ENCODE measurements around the gene HOXA9. TPM values are rescaled to one million over a fixed set of nuclear protein-coding genes. Genes with fewer than 3 reads are reported as not detected.

Gene HOXA9
- total RNA-seq, 1 experiment from 2014 or later: 6.9 TPM

DNA sequence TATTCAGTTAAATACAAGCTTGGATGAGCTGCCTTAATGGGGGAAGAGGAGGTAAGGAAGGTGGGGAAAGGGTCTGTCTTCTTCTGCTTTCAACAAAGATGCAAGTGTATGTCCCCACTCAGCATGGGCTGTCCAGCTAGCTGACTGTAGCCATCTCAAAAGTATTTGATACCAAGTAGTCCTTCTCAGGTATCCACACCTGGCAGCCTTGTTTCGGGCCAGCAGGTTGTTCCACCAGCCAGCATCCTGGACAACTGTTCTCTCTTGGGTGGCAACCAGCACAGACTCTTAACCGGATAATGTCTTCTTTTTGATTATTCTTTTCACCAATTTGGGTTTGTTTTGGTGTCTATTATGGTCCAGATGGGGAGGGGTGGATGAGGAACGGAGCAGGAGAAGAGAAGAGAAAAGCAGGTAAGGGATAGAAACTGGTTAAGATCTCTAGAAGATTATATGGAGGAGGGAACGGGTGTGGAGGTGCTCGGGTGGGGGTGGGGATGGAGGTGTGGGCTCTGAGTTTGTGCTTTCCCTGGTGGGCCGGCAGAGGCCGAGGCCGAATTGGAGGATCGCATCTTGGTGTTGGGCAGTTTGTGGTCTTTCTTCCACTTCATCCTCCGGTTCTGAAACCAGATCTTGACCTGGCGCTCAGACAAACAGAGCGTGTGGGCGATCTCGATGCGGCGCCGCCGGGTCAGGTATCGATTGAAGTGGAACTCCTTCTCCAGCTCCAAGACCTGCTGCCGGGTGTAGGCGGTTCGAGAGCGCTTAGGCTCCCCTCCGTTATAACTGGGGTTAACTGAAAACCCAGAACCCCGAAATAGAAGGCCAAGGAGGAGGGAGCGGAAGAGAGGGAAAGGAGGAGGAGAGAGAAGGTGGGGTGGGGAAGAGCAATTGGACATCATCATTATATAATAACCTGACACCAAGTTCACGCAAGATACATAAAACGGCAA, 36.3 kb downstream of the HOXA9 start:
- TF ChIP-seq, protein P1, sequence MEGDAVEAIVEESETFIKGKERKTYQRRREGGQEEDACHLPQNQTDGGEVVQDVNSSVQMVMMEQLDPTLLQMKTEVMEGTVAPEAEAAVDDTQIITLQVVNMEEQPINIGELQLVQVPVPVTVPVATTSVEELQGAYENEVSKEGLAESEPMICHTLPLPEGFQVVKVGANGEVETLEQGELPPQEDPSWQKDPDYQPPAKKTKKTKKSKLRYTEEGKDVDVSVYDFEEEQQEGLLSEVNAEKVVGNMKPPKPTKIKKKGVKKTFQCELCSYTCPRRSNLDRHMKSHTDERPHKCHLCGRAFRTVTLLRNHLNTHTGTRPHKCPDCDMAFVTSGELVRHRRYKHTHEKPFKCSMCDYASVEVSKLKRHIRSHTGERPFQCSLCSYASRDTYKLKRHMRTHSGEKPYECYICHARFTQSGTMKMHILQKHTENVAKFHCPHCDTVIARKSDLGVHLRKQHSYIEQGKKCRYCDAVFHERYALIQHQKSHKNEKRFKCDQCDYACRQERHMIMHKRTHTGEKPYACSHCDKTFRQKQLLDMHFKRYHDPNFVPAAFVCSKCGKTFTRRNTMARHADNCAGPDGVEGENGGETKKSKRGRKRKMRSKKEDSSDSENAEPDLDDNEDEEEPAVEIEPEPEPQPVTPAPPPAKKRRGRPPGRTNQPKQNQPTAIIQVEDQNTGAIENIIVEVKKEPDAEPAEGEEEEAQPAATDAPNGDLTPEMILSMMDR (IDR thresholded peaks at IDR 0.05; ENCODE audit: unreplicated experiment): no peak
- POLR2A ChIA-PET: interaction anchor here (0.5 to 2.9 kb wide), 8 partner anchors 9 to 749 kb away, joined by 3 to 28 read pairs (median 4); partner anchors contain the start of genes HOXA5 and SKAP2
- no peaks in the 10 kb centered on the region for H3K9me3 Mint-ChIP-seq (ENCODE audit: unreplicated experiment)
- H3K4me1 Mint-ChIP-seq (ENCODE audit: insufficient read depth, unreplicated experiment): peaks cover 17% of the 10 kb centered on the region
- CTCF ChIA-PET: interaction anchor here (0.6 to 1.2 kb wide), 3 partner anchors 9 to 44 kb away, joined by 4 read pairs; no protein-coding TSS in a partner anchor
- H3K27me3 Mint-ChIP-seq (ENCODE audit: insufficient read depth, unreplicated experiment): no peaks in the 10 kb centered on the region
- DNase-seq (ENCODE audit: unreplicated experiment): no peak
- intact Hi-C loops (cut with micrococcal nuclease): no loop called here
- peak overlapping the region; percentile 80 for H3K4me3 Mint-ChIP-seq (ENCODE audit: unreplicated experiment)
- H3K27ac Mint-ChIP-seq (ENCODE audit: low read depth, unreplicated experiment): no peak overlapping the region
- TSS peak; percentile 32 for BruUV-seq (replicated peaks)
- H3K36me3 Mint-ChIP-seq (ENCODE audit: insufficient read depth, unreplicated experiment): peaks cover 7% of the 10 kb centered on the region

DNA sequence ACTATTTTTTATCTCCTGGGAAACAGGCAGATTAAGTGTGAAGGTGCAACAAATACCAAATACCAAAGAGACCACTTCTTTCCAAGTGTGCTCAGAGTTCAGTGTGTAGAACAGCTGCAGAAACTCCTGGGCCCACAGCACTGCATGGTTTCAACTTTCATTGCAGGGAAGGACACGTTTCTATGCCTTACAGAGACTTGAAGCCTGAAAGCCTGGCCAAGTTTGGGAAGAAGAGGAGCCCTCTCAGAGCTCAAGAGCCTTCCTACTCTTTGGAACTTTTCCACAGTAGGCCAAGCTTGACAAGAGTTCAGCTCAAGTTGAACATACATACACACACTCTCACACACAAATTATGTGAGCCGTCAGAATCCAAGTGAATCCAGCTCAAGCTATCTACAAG, 37.3 kb downstream of the HOXA9 start:
- no TSS peak for BruUV-seq (replicated peaks)
- ChIA-PET CTCF (interaction anchor here (0.6 to 1.2 kb wide), 3 partner anchors 15 to 43 kb away, joined by 4 read pairs; partner anchors contain the start of gene HOXA5), POLR2A (interaction anchor here (0.5 to 1.5 kb wide), 8 partner anchors 10 to 748 kb away, joined by 3 to 5 read pairs (median 4); partner anchors contain the start of gene HOXA5)
- TF ChIP-seq, protein P1 (IDR thresholded peaks at IDR 0.05; ENCODE audit: unreplicated experiment): no peak
- Mint-ChIP-seq H3K27ac (ENCODE audit: low read depth, unreplicated experiment) (no peak overlapping the region), H3K27me3 (ENCODE audit: insufficient read depth, unreplicated experiment) (no peaks in the 10 kb centered on the region), H3K36me3 (ENCODE audit: insufficient read depth, unreplicated experiment) (peaks cover 14% of the 10 kb centered on the region), H3K4me3 (ENCODE audit: unreplicated experiment) (no peak overlapping the region), H3K9me3 (ENCODE audit: unreplicated experiment) (no peaks in the 10 kb centered on the region), H3K4me1 (ENCODE audit: insufficient read depth, unreplicated experiment) (peaks cover 11% of the 10 kb centered on the region)
- DNase-seq (ENCODE audit: unreplicated experiment): no peak
- intact Hi-C loops (cut with micrococcal nuclease): no loop called here

DNA sequence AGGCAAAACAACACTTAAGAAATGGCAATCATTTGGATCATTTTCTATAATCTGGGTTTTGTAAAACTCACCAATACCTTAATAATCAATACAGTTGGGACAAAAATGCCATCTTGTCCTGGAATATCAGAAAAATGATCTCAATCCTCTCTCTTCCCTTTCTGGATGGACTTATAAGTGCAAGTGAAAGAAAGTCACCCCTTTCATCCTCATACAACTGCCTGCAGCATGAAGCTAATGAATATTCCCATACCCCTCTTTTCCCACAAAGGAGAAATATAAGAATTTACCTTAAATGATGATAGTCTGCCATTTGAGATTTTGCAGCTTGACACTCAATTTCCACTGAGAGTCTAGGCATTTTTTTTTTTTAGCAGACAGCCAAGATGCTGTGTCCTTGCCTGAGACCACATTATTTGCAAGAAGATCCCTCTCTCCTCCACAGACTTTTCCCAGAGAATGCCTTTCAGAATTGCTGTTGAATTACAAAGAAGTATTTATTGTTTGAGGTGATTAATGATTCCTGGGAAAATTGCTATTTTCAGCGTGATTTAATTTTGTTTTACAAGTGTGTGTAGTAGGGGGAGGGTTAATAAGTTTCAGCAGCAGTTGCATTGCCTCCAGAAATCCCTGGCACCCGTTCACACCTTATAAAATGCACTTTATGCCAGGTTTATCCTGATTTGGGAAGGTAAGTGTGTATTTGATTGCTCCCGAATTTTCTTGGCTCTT, 38.6 kb downstream of the HOXA9 start:
- TF ChIP-seq, protein P1 (IDR thresholded peaks at IDR 0.05; ENCODE audit: unreplicated experiment): no peak
- H3K27ac Mint-ChIP-seq (ENCODE audit: low read depth, unreplicated experiment): no peak overlapping the region
- intact Hi-C loops (cut with micrococcal nuclease): no loop called here
- CTCF ChIA-PET: interaction anchor here (1.1 to 1.7 kb wide), 2 partner anchors 11 to 17 kb away, joined by 5 read pairs; partner anchors contain the start of gene HOXA5
- BruUV-seq (replicated peaks): no TSS peak
- H3K9me3 Mint-ChIP-seq (ENCODE audit: unreplicated experiment): no peaks in the 10 kb centered on the region
- POLR2A ChIA-PET: interaction anchor here (0.6 to 1.3 kb wide), 5 partner anchors 13 to 30 kb away, joined by 3 to 4 read pairs (median 3); partner anchors contain the start of gene HOXA5
- H3K4me3 Mint-ChIP-seq (ENCODE audit: unreplicated experiment): no peak overlapping the region
- no peaks in the 10 kb centered on the region for H3K27me3 Mint-ChIP-seq (ENCODE audit: insufficient read depth, unreplicated experiment)
- DNase-seq (ENCODE audit: unreplicated experiment): no peak
- peaks cover 11% of the 10 kb centered on the region for H3K4me1 Mint-ChIP-seq (ENCODE audit: insufficient read depth, unreplicated experiment)
- H3K36me3 Mint-ChIP-seq (ENCODE audit: insufficient read depth, unreplicated experiment): peaks cover 18% of the 10 kb centered on the region
